GM04504 (cell line): ENCODE results near the gene ZNF587B.
"Not testable (repeated sequence)": the region's sequence is repeated elsewhere in the genome, so short reads cannot be mapped to it uniquely, and the experiment has no call there.

Experiments
- DNase-seq: peaks from one replicate; pipeline ENCODE4 v3.0.0-alpha.2; 2012; ENCODE audit warnings: low read depth

ZNF587B gene

GRCh38 chr19:57819475-57820148 lies 10.5 kb upstream of the ZNF587B start:
- DNase-seq, result peak; percentile 89

DNA sequence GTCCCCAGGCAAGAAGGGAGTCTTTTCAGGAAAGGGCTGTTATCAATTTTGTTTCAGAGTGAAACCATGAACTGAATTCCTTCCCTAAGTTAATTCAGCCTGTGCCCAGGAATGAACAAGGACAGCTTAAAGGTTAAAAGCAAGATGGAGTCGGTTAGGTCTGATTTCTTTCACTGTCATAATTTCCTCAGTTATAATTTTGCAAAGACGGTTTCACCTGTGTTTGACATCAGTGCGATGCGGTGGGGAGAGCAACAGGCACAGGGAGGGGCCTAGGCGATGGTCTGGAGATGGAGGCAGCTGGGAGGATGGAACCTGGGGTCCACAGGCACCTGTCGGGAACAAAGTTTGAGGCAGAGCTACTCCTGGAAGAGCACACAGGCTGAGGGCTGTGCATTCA lies 9.5 kb upstream of the ZNF587B start:
- no peak for DNase-seq

GRCh38 chr19:57821095-57821494 lies 9.0 kb upstream of the ZNF587B start:
- DNase-seq, result not testable (repeated sequence)

- DNase-seq, result not testable (repeated sequence)
Measured at GRCh38 chr19:57821501-57821900, 8.6 kb upstream of the ZNF587B start.

GRCh38 chr19:57823155-57823554 lies 6.9 kb upstream of the ZNF587B start:
- DNase-seq, result not testable (repeated sequence)

- not testable (repeated sequence) for DNase-seq
Measured at GRCh38 chr19:57823608-57824007, 6.5 kb upstream of the ZNF587B start.

DNA sequence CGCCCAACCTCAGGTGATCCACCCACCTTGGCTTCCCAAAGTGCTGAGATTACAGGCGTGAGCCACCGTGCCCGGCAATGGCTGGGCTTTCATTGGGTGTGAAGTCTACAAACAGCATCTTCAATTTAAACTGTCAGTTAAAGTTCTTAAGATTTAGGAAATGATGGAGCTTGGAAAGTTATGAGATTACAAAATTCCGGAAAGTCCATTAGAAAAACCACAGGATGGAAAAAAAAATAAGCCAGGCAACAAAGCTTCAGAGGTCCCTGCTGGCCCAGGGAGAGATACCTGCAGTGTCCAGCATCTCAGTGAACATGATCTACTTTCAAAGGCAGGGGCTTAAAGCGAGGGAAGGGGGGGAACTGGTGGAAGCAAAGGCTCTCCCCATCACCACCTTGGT lies 4.6 kb upstream of the ZNF587B start:
- DNase-seq, result no peak

DNA sequence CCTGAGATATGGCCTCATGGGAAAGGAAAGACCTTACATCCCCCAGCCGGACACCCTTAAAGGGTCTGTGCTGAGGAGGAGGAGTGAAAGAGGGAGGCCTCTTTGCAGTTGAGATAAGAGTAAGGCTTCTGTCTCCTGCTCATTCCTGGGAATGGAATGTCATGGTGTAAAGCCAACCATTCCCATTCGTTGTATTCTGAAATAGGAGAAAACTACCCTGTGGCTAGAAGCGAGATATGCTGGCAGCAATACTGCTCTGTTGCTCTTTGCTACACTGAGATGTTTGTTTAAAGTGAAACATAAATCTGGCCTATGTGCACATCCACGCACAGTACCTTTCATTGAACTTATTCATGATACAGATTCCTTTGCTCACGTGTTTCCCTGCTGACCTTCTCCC lies 783 bp upstream of the ZNF587B start:
- DNase-seq, result no peak

DNA sequence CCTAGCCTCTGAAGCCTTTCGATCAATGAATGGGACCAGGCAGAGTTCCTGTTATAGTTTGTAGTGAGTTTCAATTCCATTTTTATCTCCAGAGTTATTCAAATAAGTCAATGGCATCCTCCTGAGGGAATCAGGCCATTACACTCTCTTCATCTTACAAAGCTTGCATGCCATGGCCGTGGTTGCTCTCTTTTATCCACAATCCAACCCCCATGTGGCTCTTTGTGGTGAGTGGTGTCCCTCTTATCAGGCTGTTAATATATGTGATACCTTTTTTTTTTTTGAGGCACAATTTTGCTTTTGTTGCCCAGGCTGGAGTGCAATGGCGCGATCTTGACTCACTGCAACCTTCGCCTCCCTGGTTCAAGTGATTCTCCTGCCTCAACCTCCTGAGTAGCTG lies 6.9 kb downstream of the ZNF587B start:
- not testable (repeated sequence) for DNase-seq

- DNase-seq, result not testable (repeated sequence)
Measured at GRCh38 chr19:57838622-57839191, 8.6 kb downstream of the ZNF587B start.

GRCh38 chr19:57841122-57841763 lies 11.1 kb downstream of the ZNF587B start:
- DNase-seq, result no peak

GRCh38 chr19:57847164-57847563 lies 17.1 kb downstream of the ZNF587B start:
- DNase-seq, result not testable (repeated sequence)

GRCh38 chr19:57849162-57849665 lies 19.1 kb downstream of the ZNF587B start:
- not testable (repeated sequence) for DNase-seq

GRCh38 chr19:57849666-57850473 lies 19.8 kb downstream of the ZNF587B start, which contains the start of gene ZNF587:
Gene ZNF587, plus strand, starts transcription at chr19:57849859. Its CDS starts 180 bp downstream, at chr19:57850039.
- DNase-seq, result peak; percentile 54

DNA sequence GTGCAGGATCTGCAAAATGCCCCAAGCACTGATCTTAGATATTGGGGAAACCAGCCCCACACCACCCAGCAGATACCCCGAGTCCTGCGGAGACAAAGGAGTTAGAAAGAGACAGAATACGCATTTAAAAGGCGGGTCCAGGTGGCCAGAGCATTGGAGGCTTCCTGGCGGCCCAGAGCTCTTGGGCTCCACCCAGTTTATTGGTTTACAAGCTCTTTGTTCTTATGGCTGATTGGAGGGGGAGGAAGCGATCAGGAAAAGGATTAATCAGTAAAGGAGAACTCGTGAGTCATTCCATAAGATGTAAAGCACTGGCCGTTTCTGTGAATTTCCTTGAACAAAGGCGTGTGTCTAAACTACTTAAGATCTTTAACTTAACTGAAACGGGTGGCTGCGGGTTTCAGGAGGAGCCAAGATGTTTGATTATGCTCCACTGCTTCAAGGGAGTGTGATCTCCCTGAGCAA lies 20.5 kb downstream of the ZNF587B start:
- DNase-seq, result no peak

- DNase-seq, result not testable (repeated sequence)
Measured at GRCh38 chr19:57851812-57852603, 21.9 kb downstream of the ZNF587B start.

DNA sequence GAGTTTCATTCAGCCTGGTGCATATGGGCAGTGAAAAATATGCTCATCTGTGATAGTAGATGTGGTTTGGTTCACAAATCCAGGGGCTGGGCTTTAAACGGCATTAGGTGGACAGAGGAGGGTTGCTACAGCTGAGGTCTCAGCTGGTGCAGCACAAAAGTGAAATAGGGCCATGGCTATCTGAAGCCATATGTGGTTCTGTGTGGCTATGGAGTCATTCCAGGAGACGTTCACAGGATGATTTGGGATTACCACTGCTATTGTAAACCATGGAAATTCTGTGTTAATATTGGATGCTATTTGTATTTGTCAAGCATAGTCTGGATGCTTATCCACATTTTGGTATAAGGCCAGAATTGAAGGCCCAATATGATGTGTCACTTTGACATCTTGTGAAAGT lies 24.0 kb downstream of the ZNF587B start:
- DNase-seq, result not testable (repeated sequence)

- DNase-seq, result not testable (repeated sequence)
Measured at GRCh38 chr19:57862351-57862750, 32.3 kb downstream of the ZNF587B start.

DNA sequence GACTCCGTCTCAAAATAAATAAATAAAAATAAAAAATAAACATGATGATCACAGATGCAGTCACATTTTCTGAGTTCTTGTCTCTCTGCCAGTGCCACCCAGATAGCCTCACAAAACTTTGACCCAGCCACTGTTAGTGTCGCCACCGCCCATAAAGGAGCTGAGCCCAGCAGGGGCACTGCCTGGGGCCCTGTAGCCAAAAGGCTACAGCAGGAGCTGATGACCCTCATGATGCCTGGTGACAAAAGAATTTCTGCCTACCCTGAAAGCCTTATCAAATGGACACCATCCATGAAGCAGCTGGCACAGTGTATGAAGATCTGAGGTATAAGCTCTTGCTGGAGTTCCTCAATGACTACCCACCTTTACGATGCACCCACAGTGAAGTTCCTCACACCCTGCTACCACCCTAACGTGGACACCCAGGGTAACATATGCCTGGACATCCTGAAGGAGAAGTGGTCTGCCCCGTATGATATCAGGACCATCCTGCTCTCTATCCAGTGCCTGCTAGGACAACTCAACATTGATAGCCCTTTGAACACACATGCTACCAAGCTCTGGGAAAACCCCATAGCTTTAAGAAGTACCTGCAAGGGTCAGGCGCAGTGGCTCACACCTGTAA lies 37.9 kb downstream of the ZNF587B start:
- no peak for DNase-seq

- DNase-seq, result not testable (repeated sequence)
Measured at GRCh38 chr19:57869655-57870054, 39.6 kb downstream of the ZNF587B start.

DNA sequence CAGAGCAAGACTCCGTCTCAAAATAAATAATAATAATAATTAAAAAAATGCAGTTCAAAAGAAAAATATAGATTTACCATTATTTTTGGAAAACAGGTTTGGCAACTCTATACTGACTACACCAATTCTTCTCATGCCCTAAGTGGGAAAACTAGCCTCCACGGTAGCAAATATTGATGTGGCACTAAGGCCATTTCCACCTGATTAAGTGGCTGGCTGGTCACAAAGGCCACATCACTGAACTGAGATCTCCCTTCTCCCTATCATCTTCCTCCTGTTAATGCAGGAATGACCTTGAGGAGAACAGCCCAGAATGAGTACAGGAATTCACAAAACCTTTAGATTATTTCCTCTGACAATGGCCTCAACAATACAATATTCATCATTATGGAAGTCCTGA lies 40.1 kb downstream of the ZNF587B start:
- DNase-seq, result no peak
